Esophagus muscularis mucosa (tissue), 4 donors: Measurements from ENCODE around the gene TTC19.

Experiments used
- CTCF ChIP-seq, 3 experiments: fragments of 200-600 bp in 2 of 3; fragments of 450-650 bp in 1 of 3; sonication (generic) in 2 of 3; IDR thresholded peaks; one replicate each; pipeline ENCODE4 v1.5.1; 2017 to 2019; ENCODE audit warnings: antibody characterized with exemption in 3 of 3, mild to moderate bottlenecking in 2 of 3, moderate library complexity in 1 of 3
- EP300 ChIP-seq: sonication (generic); formaldehyde crosslinking; IDR thresholded peaks from one replicate; pipeline ENCODE4 v1.6.1; 2017; ENCODE audit warnings: antibody characterized with exemption
- POLR2A ChIP-seq: fragments of 450-650 bp; IDR thresholded peaks from one replicate; pipeline ENCODE4 v1.6.1; 2017; ENCODE audit warnings: antibody characterized with exemption, moderate library complexity, mild to moderate bottlenecking, low read depth
- POLR2AphosphoS5 ChIP-seq, 2 donors: sonication (generic); formaldehyde crosslinking; IDR thresholded peaks; one replicate each; pipeline ENCODE4 v1.6.1; 2017; ENCODE audit warnings: antibody characterized with exemption in 2 of 2

GRCh38 chr17:15966879-15967248 lies 32.8 kb upstream of the TTC19 start:
- no peak for TF ChIP-seq CTCF (IDR thresholded peaks at IDR 0.05)
- no peak for TF ChIP-seq POLR2AphosphoS5 (IDR thresholded peaks at IDR 0.05)
- TF ChIP-seq POLR2A, result no peak
- TF ChIP-seq EP300, result no peak
